ENCODE measurements around the gene GTF3C2. TPM values are rescaled to one million over a fixed set of nuclear protein-coding genes. Genes with fewer than 3 reads are reported as not detected.
A peak's percentile ranks its signal among the peaks of the same experiment; 100 is the strongest.

Gene GTF3C2
- total and polyA plus RNA-seq, 9 of the 15 experiments (the other 6 are each of a cell fraction or from before 2014, with no cell fraction given), result 35.5 to 96.8 (median 53.0) TPM

DNA sequence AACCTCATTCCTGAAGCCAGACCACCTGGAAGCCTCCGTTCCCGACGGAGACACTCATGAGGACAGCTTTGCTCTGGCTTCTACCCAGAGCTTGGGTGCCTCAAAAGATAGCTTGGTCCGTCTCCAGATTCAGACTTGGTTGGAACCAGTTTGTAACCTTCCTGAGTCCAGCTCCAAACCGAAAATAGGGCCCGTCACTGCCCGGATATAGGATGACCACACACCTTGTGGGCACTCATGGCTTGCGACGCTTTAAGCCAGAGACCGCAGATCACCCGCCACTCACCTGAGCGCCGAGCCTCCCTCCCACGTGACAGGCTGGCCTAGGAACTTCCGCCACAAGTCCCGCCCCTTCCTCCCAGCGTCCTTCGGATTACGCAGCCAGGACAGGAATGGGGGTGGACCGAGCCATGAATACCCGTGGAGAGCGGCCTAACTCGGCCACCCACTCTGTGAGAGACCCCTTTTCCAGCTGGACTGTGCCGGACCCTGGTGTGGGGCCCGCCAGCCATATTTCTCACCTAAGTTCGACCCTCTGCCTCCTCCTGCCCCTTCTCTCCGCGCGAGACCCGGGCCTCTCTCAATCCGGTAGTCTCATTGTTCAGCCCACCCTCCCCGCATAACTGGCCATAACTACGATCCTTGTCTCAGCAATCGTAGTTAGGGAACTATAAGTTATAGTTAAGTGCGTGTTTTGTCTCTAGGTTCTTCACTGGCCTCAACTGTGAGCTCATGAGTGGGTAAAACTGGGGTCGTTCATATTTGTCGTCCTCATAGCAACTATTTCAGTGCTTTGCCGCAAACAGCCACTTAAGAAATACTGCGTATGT lies 33.6 kb downstream of the GTF3C2 start, which contains the start of gene MPV17 (continued):
- TF ChIP-seq ZBTB9 (CRISPR knock-in tag; IDR thresholded peaks at IDR 0.05) (peak; percentile 79), CBFB (CRISPR knock-in tag; IDR thresholded peaks at IDR 0.05) (no peak), NR2F6 (CRISPR knock-in tag; IDR thresholded peaks at IDR 0.05) (peak; percentile 10; the same call in 1 of the 2 replicates), SOX6 (IDR thresholded peaks at IDR 0.05) (peak; percentile 23; the same call in 1 of the 2 replicates), GABPB1 (CRISPR knock-in tag; IDR thresholded peaks at IDR 0.05) (peak; percentile 92), TAF1 (IDR thresholded peaks at IDR 0.05; ENCODE audit: control insufficient read depth, extremely low read depth, insufficient read depth, low read length, severe bottlenecking) (peak; percentile 92), SIN3B (IDR thresholded peaks at IDR 0.05; ENCODE audit: low read depth) (peak; percentile 81), SUPT5H (IDR thresholded peaks at IDR 0.05) (peak; percentile 98), MEF2A (IDR thresholded peaks at IDR 0.05; ENCODE audit: control insufficient read depth, low read depth, low read length) (no peak), MTA3 (IDR thresholded peaks at IDR 0.05; ENCODE audit: borderline replicate concordance) (0 out of 2 replicates have a peak, but pooled peaks have one; percentile 57), PHB (CRISPR knock-in tag; IDR thresholded peaks at IDR 0.05) (peak; percentile 89; the same call in 1 of the 2 replicates), GTF2F1 (IDR thresholded peaks at IDR 0.05; ENCODE audit: low read depth, low read length) (peak; percentile 77)
- TF ChIP-seq, protein P1, sequence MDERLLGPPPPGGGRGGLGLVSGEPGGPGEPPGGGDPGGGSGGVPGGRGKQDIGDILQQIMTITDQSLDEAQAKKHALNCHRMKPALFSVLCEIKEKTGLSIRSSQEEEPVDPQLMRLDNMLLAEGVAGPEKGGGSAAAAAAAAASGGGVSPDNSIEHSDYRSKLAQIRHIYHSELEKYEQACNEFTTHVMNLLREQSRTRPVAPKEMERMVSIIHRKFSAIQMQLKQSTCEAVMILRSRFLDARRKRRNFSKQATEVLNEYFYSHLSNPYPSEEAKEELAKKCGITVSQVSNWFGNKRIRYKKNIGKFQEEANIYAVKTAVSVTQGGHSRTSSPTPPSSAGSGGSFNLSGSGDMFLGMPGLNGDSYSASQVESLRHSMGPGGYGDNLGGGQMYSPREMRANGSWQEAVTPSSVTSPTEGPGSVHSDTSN (CRISPR knock-in tag; IDR thresholded peaks at IDR 0.05; ENCODE audit: low read depth), result peak; percentile 55
- TF ChIP-seq, protein P1 (tag; conservative IDR thresholded peaks at IDR 0.05; ENCODE audit: low read depth), result peak; percentile 71
- TF ChIP-seq, protein P2, sequence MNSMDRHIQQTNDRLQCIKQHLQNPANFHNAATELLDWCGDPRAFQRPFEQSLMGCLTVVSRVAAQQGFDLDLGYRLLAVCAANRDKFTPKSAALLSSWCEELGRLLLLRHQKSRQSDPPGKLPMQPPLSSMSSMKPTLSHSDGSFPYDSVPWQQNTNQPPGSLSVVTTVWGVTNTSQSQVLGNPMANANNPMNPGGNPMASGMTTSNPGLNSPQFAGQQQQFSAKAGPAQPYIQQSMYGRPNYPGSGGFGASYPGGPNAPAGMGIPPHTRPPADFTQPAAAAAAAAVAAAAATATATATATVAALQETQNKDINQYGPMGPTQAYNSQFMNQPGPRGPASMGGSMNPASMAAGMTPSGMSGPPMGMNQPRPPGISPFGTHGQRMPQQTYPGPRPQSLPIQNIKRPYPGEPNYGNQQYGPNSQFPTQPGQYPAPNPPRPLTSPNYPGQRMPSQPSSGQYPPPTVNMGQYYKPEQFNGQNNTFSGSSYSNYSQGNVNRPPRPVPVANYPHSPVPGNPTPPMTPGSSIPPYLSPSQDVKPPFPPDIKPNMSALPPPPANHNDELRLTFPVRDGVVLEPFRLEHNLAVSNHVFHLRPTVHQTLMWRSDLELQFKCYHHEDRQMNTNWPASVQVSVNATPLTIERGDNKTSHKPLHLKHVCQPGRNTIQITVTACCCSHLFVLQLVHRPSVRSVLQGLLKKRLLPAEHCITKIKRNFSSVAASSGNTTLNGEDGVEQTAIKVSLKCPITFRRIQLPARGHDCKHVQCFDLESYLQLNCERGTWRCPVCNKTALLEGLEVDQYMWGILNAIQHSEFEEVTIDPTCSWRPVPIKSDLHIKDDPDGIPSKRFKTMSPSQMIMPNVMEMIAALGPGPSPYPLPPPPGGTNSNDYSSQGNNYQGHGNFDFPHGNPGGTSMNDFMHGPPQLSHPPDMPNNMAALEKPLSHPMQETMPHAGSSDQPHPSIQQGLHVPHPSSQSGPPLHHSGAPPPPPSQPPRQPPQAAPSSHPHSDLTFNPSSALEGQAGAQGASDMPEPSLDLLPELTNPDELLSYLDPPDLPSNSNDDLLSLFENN (IDR thresholded peaks at IDR 0.05; ENCODE audit: low read depth in 2 of 2, low read length in 2 of 2), result no peak
- TF ChIP-seq, protein P3, sequence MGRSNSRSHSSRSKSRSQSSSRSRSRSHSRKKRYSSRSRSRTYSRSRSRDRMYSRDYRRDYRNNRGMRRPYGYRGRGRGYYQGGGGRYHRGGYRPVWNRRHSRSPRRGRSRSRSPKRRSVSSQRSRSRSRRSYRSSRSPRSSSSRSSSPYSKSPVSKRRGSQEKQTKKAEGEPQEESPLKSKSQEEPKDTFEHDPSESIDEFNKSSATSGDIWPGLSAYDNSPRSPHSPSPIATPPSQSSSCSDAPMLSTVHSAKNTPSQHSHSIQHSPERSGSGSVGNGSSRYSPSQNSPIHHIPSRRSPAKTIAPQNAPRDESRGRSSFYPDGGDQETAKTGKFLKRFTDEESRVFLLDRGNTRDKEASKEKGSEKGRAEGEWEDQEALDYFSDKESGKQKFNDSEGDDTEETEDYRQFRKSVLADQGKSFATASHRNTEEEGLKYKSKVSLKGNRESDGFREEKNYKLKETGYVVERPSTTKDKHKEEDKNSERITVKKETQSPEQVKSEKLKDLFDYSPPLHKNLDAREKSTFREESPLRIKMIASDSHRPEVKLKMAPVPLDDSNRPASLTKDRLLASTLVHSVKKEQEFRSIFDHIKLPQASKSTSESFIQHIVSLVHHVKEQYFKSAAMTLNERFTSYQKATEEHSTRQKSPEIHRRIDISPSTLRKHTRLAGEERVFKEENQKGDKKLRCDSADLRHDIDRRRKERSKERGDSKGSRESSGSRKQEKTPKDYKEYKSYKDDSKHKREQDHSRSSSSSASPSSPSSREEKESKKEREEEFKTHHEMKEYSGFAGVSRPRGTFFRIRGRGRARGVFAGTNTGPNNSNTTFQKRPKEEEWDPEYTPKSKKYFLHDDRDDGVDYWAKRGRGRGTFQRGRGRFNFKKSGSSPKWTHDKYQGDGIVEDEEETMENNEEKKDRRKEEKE (IDR thresholded peaks at IDR 0.05; ENCODE audit: borderline replicate concordance in 1 of 2, control insufficient read depth in 1 of 2, low read depth in 2 of 2, low read length in 1 of 2), result no peak
